Dendritic cell treated with granulocyte-macrophage colony-stimulating factor and Interleukin-4, amounts not matched to agents 40 ng/mL and 50 ng/mL, for 4 days (primary cell): Measurements from ENCODE around the gene ESR1.
A peak's percentile ranks its signal among the peaks of the same experiment; 100 is the strongest.

Experiments
- H3K27ac Mint-ChIP-seq: one replicate; pipeline ENCODE4 v1.8.0; 2022; ENCODE audit warnings: mild to moderate bottlenecking, mixed read lengths
- H3K27me3 Mint-ChIP-seq: one replicate; pipeline ENCODE4 v1.8.0; 2022; ENCODE audit warnings: mild to moderate bottlenecking, mixed read lengths
- H3K36me3 Mint-ChIP-seq: one replicate; pipeline ENCODE4 v1.8.0; 2022; ENCODE audit warnings: low read depth, mixed read lengths
- H3K4me1 Mint-ChIP-seq: one replicate; pipeline ENCODE4 v1.8.0; 2022; ENCODE audit warnings: low read depth, mixed read lengths
- H3K4me3 Mint-ChIP-seq: one replicate; pipeline ENCODE4 v1.8.0; 2022; ENCODE audit warnings: mild to moderate bottlenecking, moderate library complexity, mixed read lengths
- H3K9me3 Mint-ChIP-seq: one replicate; pipeline ENCODE4 v1.8.0; 2022; ENCODE audit warnings: mixed read lengths
- intact Hi-C: fragments of 100-400 bp; cut with micrococcal nuclease; formaldehyde crosslinking; loops from one replicate; pipeline ENCODE4 v1.15.0; 2022

Gene ESR1

DNA sequence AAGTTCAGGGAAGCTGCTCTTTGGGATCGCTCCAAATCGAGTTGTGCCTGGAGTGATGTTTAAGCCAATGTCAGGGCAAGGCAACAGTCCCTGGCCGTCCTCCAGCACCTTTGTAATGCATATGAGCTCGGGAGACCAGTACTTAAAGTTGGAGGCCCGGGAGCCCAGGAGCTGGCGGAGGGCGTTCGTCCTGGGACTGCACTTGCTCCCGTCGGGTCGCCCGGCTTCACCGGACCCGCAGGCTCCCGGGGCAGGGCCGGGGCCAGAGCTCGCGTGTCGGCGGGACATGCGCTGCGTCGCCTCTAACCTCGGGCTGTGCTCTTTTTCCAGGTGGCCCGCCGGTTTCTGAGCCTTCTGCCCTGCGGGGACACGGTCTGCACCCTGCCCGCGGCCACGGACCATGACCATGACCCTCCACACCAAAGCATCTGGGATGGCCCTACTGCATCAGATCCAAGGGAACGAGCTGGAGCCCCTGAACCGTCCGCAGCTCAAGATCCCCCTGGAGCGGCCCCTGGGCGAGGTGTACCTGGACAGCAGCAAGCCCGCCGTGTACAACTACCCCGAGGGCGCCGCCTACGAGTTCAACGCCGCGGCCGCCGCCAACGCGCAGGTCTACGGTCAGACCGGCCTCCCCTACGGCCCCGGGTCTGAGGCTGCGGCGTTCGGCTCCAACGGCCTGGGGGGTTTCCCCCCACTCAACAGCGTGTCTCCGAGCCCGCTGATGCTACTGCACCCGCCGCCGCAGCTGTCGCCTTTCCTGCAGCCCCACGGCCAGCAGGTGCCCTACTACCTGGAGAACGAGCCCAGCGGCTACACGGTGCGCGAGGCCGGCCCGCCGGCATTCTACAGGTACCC is at the start of gene ESR1:
ESR1 (plus strand) TSS at position 170 of the 858 bp plus-strand sequence; CDS start at position 401, 231 bp downstream.
- H3K27ac Mint-ChIP-seq, result no peak within 1 kb of the TSS
- H3K36me3 Mint-ChIP-seq, result no peaks in the 10 kb centered on the region
- peaks cover 15% of the 10 kb centered on the region for H3K9me3 Mint-ChIP-seq
- intact Hi-C loops, result no loop called here
- peaks cover 19% of the 10 kb centered on the region for H3K4me1 Mint-ChIP-seq
- H3K4me3 Mint-ChIP-seq, result peak within 1 kb of the TSS; percentile 65
- peaks cover 53% of the 10 kb centered on the region for H3K27me3 Mint-ChIP-seq

GRCh38 chr6:151760486-151760885 is 47.0 kb upstream of the ESR1 start:
- Mint-ChIP-seq H3K9me3 (no peaks in the 10 kb centered on the region), H3K27ac (no peak overlapping the region), H3K27me3 (peaks cover 2% of the 10 kb centered on the region), H3K36me3 (no peaks in the 10 kb centered on the region), H3K4me3 (no peak overlapping the region), H3K4me1 (peaks cover 12% of the 10 kb centered on the region)
- intact Hi-C loops, result loop anchor here (10.0 kb wide), 1 partner anchor 316 kb away; no protein-coding TSS in a partner anchor

DNA sequence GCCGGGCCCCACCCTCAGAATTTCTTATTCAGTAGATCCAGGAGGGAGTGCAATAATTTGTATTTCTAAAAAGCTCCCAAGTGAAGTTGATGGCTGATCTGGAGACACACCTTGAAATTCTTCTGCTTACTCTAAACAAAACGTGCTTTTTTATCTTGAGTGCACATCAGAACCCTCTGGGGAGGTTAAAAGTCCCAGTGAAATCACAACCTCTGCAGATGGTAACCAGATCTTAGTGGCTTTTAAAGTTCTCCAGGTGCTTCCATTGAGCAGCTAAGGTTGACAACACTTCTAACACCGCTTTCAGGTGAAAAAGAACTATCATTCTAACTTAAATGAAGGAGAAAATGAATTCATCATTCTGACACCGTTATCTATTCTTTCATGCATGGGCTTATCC is 45.6 kb upstream of the ESR1 start:
- H3K4me1 Mint-ChIP-seq, result peaks cover 12% of the 10 kb centered on the region
- H3K36me3 Mint-ChIP-seq, result no peaks in the 10 kb centered on the region
- no peak overlapping the region for H3K4me3 Mint-ChIP-seq
- H3K9me3 Mint-ChIP-seq, result no peaks in the 10 kb centered on the region
- intact Hi-C loops, result loop anchor here (10.0 kb wide), 1 partner anchor 317 kb away; no protein-coding TSS in a partner anchor
- peaks cover 3% of the 10 kb centered on the region for H3K27me3 Mint-ChIP-seq
- no peak overlapping the region for H3K27ac Mint-ChIP-seq

GRCh38 chr6:151762817-151763216 is 44.7 kb upstream of the ESR1 start:
- H3K27ac Mint-ChIP-seq, result no peak overlapping the region
- peaks cover 5% of the 10 kb centered on the region for H3K27me3 Mint-ChIP-seq
- peaks cover 12% of the 10 kb centered on the region for H3K4me1 Mint-ChIP-seq
- H3K9me3 Mint-ChIP-seq, result no peaks in the 10 kb centered on the region
- no peaks in the 10 kb centered on the region for H3K36me3 Mint-ChIP-seq
- intact Hi-C loops, result loop anchor here (10.0 kb wide), 1 partner anchor 318 kb away; no protein-coding TSS in a partner anchor
- no peak overlapping the region for H3K4me3 Mint-ChIP-seq

- H3K27ac Mint-ChIP-seq, result no peak overlapping the region
These were observed 44.2 kb upstream of the ESR1 start for GRCh38 chr6:151763303-151763702.

DNA sequence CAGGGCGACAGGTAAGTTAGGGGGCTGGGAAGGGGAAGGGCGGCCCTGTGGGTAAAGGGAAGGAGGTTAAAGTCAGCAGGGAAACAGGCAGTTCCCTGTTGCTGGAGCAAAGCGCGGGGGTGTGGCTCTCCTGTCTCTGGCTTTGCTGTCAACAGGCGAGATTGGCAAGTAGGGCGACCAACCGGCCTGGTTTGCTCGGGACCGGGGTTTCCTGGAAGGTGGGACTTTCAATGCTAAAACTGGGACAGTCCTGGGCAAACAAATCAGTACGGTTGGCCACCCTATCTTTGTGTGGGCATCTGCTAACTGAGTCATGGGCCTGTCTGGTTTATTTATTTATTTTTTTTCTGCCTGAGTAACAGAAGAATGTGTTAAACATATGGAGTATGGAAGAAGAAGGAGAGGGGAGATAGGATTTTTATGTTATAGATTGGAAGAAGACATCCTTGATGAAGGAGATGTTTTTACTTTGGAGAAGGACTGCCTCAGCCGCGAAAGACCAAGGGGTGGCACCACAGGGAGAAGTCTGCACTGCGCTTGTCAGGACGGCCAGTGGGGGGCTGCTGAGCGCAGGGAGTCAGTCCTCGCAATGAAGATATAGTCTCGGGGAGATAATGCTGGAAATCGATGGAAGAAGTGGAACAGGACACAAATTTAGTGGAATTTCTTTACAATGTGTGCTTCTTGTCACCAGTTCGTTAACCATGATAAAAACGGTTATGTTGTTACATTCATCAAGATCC is 43.4 kb upstream of the ESR1 start:
- H3K27ac Mint-ChIP-seq, result peak overlapping the region; percentile 74
- H3K4me3 Mint-ChIP-seq, result peak overlapping the region; percentile 49
- no peaks in the 10 kb centered on the region for H3K9me3 Mint-ChIP-seq
- peaks cover 12% of the 10 kb centered on the region for H3K4me1 Mint-ChIP-seq
- no peaks in the 10 kb centered on the region for H3K36me3 Mint-ChIP-seq
- intact Hi-C loops, result loop anchor here (2.0 to 10.0 kb wide), 2 partner anchors 319 to 503 kb away; no protein-coding TSS in a partner anchor
- peaks cover 5% of the 10 kb centered on the region for H3K27me3 Mint-ChIP-seq

More at GRCh38 chr6:151763303-151763702, 44.2 kb upstream of the ESR1 start:
- Mint-ChIP-seq H3K4me3 (no peak overlapping the region), H3K27me3 (peaks cover 5% of the 10 kb centered on the region), H3K9me3 (no peaks in the 10 kb centered on the region), H3K4me1 (peaks cover 12% of the 10 kb centered on the region), H3K36me3 (no peaks in the 10 kb centered on the region)
- intact Hi-C loops, result loop anchor here (10.0 kb wide), 1 partner anchor 319 kb away; no protein-coding TSS in a partner anchor

- Mint-ChIP-seq H3K36me3 (no peaks in the 10 kb centered on the region), H3K9me3 (no peaks in the 10 kb centered on the region), H3K4me3 (no peak overlapping the region), H3K27ac (no peak overlapping the region), H3K27me3 (peaks cover 6% of the 10 kb centered on the region), H3K4me1 (peaks cover 12% of the 10 kb centered on the region)
- intact Hi-C loops, result loop anchor here (1.0 to 10.0 kb wide), 3 partner anchors 321 to 501 kb away; no protein-coding TSS in a partner anchor
These were observed 42.0 kb upstream of the ESR1 start for GRCh38 chr6:151765444-151765886.

DNA sequence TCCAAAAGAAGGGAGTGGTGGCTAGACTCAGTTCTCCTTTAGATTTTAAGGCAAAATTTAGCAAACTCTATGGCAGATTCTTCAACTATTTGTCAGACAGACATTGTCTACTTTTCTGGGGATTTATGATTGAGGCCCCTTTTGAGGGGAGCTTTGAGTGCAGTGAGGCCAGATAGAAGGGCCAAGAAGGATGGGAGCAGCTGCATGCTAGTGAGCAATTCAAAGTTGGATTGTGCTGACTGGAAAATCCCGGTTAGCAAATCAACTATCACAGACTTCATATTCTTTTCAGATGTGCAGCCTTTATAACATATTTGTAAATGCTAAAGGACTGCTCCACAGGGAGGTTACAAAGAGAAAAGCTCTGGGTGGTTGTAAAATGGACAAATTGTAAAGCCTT is 35.0 kb upstream of the ESR1 start:
- Mint-ChIP-seq H3K36me3 (no peaks in the 10 kb centered on the region), H3K9me3 (no peaks in the 10 kb centered on the region), H3K27ac (no peak overlapping the region), H3K27me3 (peaks cover 2% of the 10 kb centered on the region), H3K4me3 (no peak overlapping the region), H3K4me1 (no peaks in the 10 kb centered on the region)
- intact Hi-C loops, result no loop called here

DNA sequence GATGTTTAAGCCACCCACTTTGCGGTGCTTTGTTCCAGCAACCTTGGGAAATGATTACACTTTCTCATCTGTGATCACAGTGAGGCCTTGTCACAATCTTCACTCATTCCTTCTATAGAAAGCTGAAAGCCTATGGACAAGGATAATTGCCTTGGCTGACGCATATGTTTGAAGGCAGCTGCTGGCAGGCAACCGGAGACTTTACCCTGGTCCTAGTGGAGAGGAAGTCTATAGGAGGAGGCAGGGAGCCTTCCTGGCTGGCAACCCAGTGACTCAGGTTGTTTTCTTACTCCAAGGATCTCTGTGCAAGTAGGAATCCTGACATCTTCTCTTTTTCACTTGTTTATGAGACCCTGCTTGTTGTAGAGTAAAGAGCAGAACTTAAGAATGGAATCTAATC is 34.1 kb upstream of the ESR1 start:
- Mint-ChIP-seq H3K9me3 (no peaks in the 10 kb centered on the region), H3K36me3 (no peaks in the 10 kb centered on the region), H3K4me3 (no peak overlapping the region), H3K27me3 (peaks cover 2% of the 10 kb centered on the region), H3K4me1 (no peaks in the 10 kb centered on the region), H3K27ac (no peak overlapping the region)
- intact Hi-C loops, result no loop called here

GRCh38 chr6:151782560-151782959 is 24.9 kb upstream of the ESR1 start:
- Mint-ChIP-seq H3K4me1 (peaks cover 6% of the 10 kb centered on the region), H3K4me3 (no peak overlapping the region), H3K27ac (no peak overlapping the region), H3K9me3 (no peaks in the 10 kb centered on the region), H3K36me3 (no peaks in the 10 kb centered on the region), H3K27me3 (no peaks in the 10 kb centered on the region)
- intact Hi-C loops, result no loop called here

- intact Hi-C loops, result no loop called here
- H3K27ac Mint-ChIP-seq, result no peak overlapping the region
- H3K9me3 Mint-ChIP-seq, result no peaks in the 10 kb centered on the region
- no peaks in the 10 kb centered on the region for H3K36me3 Mint-ChIP-seq
- peaks cover 6% of the 10 kb centered on the region for H3K4me1 Mint-ChIP-seq
- H3K27me3 Mint-ChIP-seq, result no peaks in the 10 kb centered on the region
- H3K4me3 Mint-ChIP-seq, result no peak overlapping the region
These were observed 23.8 kb upstream of the ESR1 start for GRCh38 chr6:151783692-151784091.

DNA sequence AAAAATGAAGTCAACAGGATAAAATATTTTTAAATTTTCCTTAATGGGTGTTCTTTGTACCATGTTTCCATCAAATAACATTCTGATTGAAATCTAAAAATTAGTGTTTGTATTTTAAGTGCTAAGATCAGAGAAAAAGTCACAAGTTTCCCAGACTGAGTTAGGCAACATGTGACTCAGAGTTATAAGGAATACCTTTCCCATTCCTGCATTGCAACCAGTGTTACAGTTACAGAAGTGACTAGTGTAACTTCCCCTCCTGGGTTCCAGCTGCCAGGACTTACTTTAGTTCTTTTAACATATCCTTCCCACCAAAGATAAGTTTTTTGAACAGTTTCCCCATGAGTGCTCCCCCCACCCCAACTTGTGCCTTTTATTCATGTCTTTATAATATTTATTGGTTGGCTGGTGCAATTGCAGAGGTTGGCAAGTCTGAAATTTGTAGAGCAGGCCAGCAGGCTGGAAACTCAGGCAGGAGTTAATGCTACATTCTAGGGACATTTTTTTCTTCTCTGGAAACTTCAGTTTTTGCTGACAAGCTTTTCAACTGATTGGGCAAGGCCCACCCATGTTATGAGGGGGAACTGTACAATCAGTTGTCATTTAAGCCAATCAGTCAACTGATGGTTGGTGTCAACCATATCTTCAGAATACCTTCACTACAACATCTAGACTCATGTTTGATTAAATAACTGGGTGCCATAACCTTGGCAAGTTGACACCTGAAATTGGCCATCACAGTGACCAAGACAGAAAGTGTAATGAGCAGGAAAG is 22.9 kb upstream of the ESR1 start:
- intact Hi-C loops, result no loop called here
- Mint-ChIP-seq H3K4me1 (peaks cover 6% of the 10 kb centered on the region), H3K9me3 (no peaks in the 10 kb centered on the region), H3K4me3 (no peak overlapping the region), H3K27me3 (no peaks in the 10 kb centered on the region), H3K27ac (no peak overlapping the region), H3K36me3 (no peaks in the 10 kb centered on the region)

DNA sequence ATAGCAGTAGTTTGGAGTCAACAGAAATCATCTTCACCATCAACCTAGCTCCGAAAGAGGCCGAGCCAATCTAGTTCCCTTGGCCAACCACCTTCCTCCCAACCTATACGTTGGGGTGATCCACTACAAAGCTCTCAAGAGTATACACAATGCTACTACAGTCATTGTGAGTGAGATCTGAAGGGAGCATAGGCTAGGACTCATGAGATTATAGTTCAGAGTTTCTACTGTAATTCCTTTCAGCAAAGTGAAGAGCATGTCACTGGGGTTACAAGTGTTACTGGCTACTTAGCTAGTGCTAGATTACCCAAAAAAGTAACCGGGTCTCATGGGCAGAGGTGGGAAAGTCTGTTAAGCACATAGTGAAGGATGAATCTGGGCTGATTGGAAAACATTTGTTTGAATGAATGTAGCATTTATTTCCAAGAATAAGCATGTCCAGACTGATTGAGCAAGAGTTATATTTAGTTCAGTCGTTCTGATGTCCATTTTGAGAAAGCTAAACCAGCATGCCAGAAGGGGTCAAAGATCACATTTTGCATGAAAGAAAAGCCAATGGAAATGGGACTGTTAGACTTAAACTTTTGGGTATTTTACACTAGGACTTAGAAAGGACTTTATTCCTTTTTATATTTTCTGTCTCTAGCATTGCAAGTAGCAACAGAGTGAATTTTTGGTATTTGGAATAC is 10.5 kb upstream of the ESR1 start:
- Mint-ChIP-seq H3K9me3 (no peaks in the 10 kb centered on the region), H3K4me3 (no peak overlapping the region), H3K4me1 (peaks cover 6% of the 10 kb centered on the region), H3K36me3 (no peaks in the 10 kb centered on the region), H3K27me3 (no peaks in the 10 kb centered on the region), H3K27ac (no peak overlapping the region)
- intact Hi-C loops, result no loop called here
